MM.1S (cell line): ENCODE data around the gene PBX3.

Source experiments
- DNase-seq: peaks from one replicate; pipeline ENCODE4 v3.0.0-alpha.2; 2015
- H2AFZ ChIP-seq: fragments of 300-600 bp; sonication (generic); 2 replicates; pipeline ENCODE4 v1.6.0; 2016; ENCODE audit warnings: antibody characterized with exemption, low read length
- H3F3A ChIP-seq: fragments of 300-600 bp; sonication (generic); 2 replicates; pipeline ENCODE4 v1.6.1; 2016; ENCODE audit warnings: mild to moderate bottlenecking, antibody characterized with exemption, low read length, moderate library complexity, mixed read lengths; ENCODE audit not compliant: insufficient read depth
- H3K27ac ChIP-seq: fragments of 300-600 bp; sonication (generic); 2 replicates; pipeline ENCODE4 v1.5.1; 2016; ENCODE audit warnings: mild to moderate bottlenecking, low read length
- H3K27me3 ChIP-seq: fragments of 300-600 bp; sonication (generic); replicated peaks from 2 replicates; pipeline ENCODE4 v1.6.0; 2016; ENCODE audit warnings: low read length; ENCODE audit not compliant: insufficient read depth
- H3K36me3 ChIP-seq: fragments of 300-600 bp; sonication (generic); replicated peaks from 2 replicates; pipeline ENCODE4 v1.6.1; 2016; ENCODE audit warnings: mild to moderate bottlenecking, low read length, mixed read lengths; ENCODE audit not compliant: insufficient read depth
- H3K4me1 ChIP-seq: fragments of 300-600 bp; sonication (generic); 2 replicates; pipeline ENCODE4 v1.6.1; 2016; ENCODE audit warnings: low read length, mixed read lengths
- H3K4me2 ChIP-seq: fragments of 300-600 bp; sonication (generic); 2 replicates; pipeline ENCODE4 v1.6.0; 2016; ENCODE audit warnings: low read depth, low read length
- H3K4me3 ChIP-seq: fragments of 300-600 bp; sonication (generic); 2 replicates; pipeline ENCODE4 v1.5.1; 2016; ENCODE audit warnings: low read length, mixed read lengths
- H3K79me2 ChIP-seq: fragments of 300-600 bp; sonication (generic); 2 replicates; pipeline ENCODE4 v1.6.1; 2016; ENCODE audit warnings: mixed run types, low read length, mixed read lengths
- H3K9ac ChIP-seq: fragments of 300-600 bp; sonication (generic); 2 replicates; pipeline ENCODE4 v1.6.1; 2016; ENCODE audit warnings: low read length, mixed read lengths
- H3K9me2 ChIP-seq: fragments of 300-600 bp; sonication (generic); replicated peaks from 2 replicates; pipeline ENCODE4 v1.6.1; 2016; ENCODE audit warnings: mild to moderate bottlenecking, low read length, mixed read lengths; ENCODE audit not compliant: insufficient read depth
- H3K9me3 ChIP-seq: fragments of 300-600 bp; sonication (generic); replicated peaks from 2 replicates; pipeline ENCODE4 v1.6.1; 2016; ENCODE audit warnings: mild to moderate bottlenecking, low read length, mixed read lengths; ENCODE audit not compliant: insufficient read depth
- H4K20me1 ChIP-seq: fragments of 300-600 bp; sonication (generic); 2 replicates; pipeline ENCODE4 v1.6.1; 2016; ENCODE audit warnings: mild to moderate bottlenecking, low read length, moderate library complexity, mixed read lengths; ENCODE audit not compliant: insufficient read depth
- CTCF ChIP-seq: fragments of 300-600 bp; sonication (generic); IDR thresholded peaks from 2 replicates; pipeline ENCODE4 v1.5.1; 2016; ENCODE audit warnings: antibody characterized with exemption, low read length, mixed read lengths
- EZH2 ChIP-seq: fragments of 300-600 bp; sonication (generic); optimal IDR thresholded peaks from 2 replicates; pipeline ENCODE3; 2017; ENCODE audit warnings: low read depth, mild to moderate bottlenecking, antibody characterized with exemption, low read length, mixed read lengths
- EZH2phosphoT487 ChIP-seq: fragments of 300-600 bp; sonication (generic); IDR thresholded peaks from 2 replicates; pipeline ENCODE4 v1.6.1; 2018; ENCODE audit warnings: antibody characterized with exemption, low read length

The PBX3 gene

GRCh38 chr9:125969868-125970267, 222.7 kb downstream of the PBX3 start:
- H3K27ac ChIP-seq, result no peak overlapping the region
- H3K4me3 ChIP-seq, result no peak overlapping the region

GRCh38 chr9:125970340-125970739, 223.2 kb downstream of the PBX3 start:
- Histone ChIP-seq H3K4me2 (no peak overlapping the region), H3K9ac (no peak overlapping the region)

More at GRCh38 chr9:125969868-125970267, 222.7 kb downstream of the PBX3 start:
- Histone ChIP-seq H3K79me2 (no peaks in the 10 kb centered on the region), H4K20me1 (no peaks in the 10 kb centered on the region), H3K27me3 (no peaks in the 10 kb centered on the region), H3F3A (no peaks in the 10 kb centered on the region), H3K4me1 (no peaks in the 10 kb centered on the region), H3K9me3 (no peaks in the 10 kb centered on the region), H2AFZ (no peak overlapping the region), H3K9ac (no peak overlapping the region), H3K9me2 (no peaks in the 10 kb centered on the region), H3K36me3 (no peaks in the 10 kb centered on the region), H3K4me2 (no peak overlapping the region)
- no peak for DNase-seq
- no peak for TF ChIP-seq EZH2
- no peak for TF ChIP-seq CTCF
- no peak for TF ChIP-seq EZH2phosphoT487

GRCh38 chr9:125971050-125971449, 223.9 kb downstream of the PBX3 start:
- H3K79me2 ChIP-seq, result no peaks in the 10 kb centered on the region
- H3K27ac ChIP-seq, result no peak overlapping the region
- H2AFZ ChIP-seq, result no peak overlapping the region
- H4K20me1 ChIP-seq, result no peaks in the 10 kb centered on the region
- H3K4me2 ChIP-seq, result no peak overlapping the region
- no peaks in the 10 kb centered on the region for H3K27me3 ChIP-seq
- no peak for DNase-seq
- H3K4me3 ChIP-seq, result no peak overlapping the region
- H3K4me1 ChIP-seq, result no peaks in the 10 kb centered on the region
- H3K9me3 ChIP-seq, result no peaks in the 10 kb centered on the region
- no peak overlapping the region for H3K9ac ChIP-seq
- no peaks in the 10 kb centered on the region for H3F3A ChIP-seq
- H3K36me3 ChIP-seq, result no peaks in the 10 kb centered on the region
- TF ChIP-seq CTCF (no peak), EZH2 (no peak), EZH2phosphoT487 (no peak)
- no peaks in the 10 kb centered on the region for H3K9me2 ChIP-seq

More at GRCh38 chr9:125970340-125970739, 223.2 kb downstream of the PBX3 start:
- H3K27ac ChIP-seq, result no peak overlapping the region
- no peaks in the 10 kb centered on the region for H4K20me1 ChIP-seq
- no peak overlapping the region for H3K4me3 ChIP-seq
- no peaks in the 10 kb centered on the region for H3K9me2 ChIP-seq
- no peak overlapping the region for H2AFZ ChIP-seq
- no peaks in the 10 kb centered on the region for H3K4me1 ChIP-seq
- H3K36me3 ChIP-seq, result no peaks in the 10 kb centered on the region
- no peaks in the 10 kb centered on the region for H3F3A ChIP-seq
- TF ChIP-seq EZH2phosphoT487 (no peak), CTCF (no peak), EZH2 (no peak)
- no peak for DNase-seq
- no peaks in the 10 kb centered on the region for H3K27me3 ChIP-seq
- no peaks in the 10 kb centered on the region for H3K79me2 ChIP-seq
- H3K9me3 ChIP-seq, result no peaks in the 10 kb centered on the region
